D721Med (cell line): Measurements from ENCODE around the gene TMEM269.
A peak's percentile ranks its signal among the peaks of the same experiment; 100 is the strongest.

Experiments
- DNase-seq: peaks from one replicate; pipeline ENCODE4 v3.0.0; 2011; ENCODE audit warnings: low spot score; ENCODE audit not compliant: insufficient read length
- FAIRE-seq: peaks from 2 replicates; lab custom pipeline; 2011; peaks lifted over from hg19 to GRCh38; lab: Jason Lieb, UNC
- TF ChIP-seq, protein P1 (sequence below): IDR thresholded peaks from 2 replicates; pipeline ENCODE4 v1.5.1; 2012; ENCODE audit warnings: mild to moderate bottlenecking, control low read depth; ENCODE audit not compliant: insufficient read depth; ENCODE audit errors: missing control alignments

Gene TMEM269

DNA sequence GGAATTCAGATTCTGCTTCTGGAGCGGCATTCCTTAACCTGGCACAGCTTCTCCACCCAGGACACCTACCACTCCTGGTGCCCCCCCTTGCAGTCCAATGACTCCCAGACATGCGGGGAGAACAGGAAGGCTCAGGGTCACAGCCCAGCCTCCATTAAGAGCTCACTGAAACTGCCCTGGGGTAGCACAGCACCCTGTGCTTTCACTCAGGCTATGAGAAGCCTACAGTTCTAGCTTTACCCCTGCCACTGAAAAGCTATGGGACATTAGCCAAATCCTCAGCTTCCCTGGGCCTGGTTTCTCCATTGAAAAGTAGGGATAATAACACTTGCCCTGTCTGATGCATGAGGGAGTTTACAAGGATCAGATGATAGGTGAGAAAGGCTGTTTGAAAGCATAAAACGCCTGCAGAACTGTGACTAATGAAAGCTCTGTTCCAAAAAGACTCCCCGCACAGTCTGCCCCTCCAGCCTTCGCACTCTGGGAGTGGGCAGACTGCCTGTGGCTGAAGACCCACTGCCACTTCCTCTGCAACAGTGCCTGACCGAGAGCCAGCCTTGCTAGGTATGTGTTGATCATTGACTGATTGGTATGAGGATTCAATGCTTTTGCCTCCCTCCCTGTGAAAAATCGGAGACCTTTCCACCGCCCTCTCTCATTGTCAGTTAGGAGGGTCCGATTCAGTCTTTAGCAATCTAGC is 42.0 kb upstream of the TMEM269 start:
- DNase-seq, result no peak
- no peak for FAIRE-seq
- TF ChIP-seq, protein P1, sequence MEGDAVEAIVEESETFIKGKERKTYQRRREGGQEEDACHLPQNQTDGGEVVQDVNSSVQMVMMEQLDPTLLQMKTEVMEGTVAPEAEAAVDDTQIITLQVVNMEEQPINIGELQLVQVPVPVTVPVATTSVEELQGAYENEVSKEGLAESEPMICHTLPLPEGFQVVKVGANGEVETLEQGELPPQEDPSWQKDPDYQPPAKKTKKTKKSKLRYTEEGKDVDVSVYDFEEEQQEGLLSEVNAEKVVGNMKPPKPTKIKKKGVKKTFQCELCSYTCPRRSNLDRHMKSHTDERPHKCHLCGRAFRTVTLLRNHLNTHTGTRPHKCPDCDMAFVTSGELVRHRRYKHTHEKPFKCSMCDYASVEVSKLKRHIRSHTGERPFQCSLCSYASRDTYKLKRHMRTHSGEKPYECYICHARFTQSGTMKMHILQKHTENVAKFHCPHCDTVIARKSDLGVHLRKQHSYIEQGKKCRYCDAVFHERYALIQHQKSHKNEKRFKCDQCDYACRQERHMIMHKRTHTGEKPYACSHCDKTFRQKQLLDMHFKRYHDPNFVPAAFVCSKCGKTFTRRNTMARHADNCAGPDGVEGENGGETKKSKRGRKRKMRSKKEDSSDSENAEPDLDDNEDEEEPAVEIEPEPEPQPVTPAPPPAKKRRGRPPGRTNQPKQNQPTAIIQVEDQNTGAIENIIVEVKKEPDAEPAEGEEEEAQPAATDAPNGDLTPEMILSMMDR, result no peak

DNA sequence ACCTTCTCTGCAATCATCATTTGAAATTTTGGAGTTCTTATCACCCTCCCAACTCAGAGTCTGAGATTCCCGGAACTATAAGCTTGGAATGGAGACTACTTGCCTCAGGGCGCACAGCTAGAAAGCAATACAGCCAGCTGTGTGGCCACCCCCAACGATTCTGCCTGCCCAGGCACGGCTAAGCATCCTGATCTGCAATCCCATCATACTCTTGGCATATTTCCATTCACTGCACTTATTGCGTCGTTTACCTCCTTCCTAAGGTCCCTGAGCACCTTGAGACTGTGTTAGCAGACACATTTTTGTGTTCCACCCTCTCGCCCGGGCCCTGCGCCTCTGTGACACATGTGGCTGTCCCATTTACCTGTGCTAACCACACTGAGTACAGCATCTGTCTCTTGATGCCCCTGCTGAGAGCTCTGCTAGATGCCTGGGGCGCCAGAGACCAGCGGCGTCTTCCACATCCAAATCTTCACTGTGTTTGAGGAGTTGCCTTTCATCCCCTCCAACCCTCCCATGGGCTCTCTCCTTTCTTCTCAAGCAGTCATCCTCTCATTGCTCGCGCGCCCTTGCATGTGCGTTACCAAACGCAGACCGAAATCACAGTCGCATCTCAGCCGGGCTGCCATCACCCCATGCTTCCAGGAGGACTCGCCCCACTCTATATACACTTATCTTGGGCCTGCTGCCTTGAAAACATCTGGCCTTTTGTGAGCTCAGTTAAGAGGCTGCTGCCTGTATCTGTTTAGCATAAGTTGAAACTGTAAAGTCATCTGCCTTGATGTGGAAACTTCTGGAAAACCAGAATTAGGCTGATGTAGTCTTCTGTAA is 41.3 kb upstream of the TMEM269 start:
- TF ChIP-seq, protein P1, result no peak
- no peak for FAIRE-seq

DNA sequence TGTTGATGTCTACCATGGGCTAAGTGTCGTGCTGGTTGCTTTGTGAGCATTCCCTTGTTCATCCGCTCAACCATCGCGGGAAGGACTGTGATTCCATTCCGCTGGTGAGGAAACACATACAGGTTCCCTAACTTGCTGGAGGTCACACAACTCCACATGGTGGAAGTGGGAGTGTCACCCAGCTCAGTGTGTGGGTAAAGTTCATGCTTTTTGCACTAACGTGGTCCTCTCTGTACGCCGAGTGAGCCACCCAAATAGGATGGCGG is 40.7 kb upstream of the TMEM269 start:
- TF ChIP-seq, protein P1, result no peak
- no peak for FAIRE-seq
- DNase-seq, result no peak

More for the DNA sequence above, 41.3 kb upstream of the TMEM269 start:
- DNase-seq, result no peak

DNA sequence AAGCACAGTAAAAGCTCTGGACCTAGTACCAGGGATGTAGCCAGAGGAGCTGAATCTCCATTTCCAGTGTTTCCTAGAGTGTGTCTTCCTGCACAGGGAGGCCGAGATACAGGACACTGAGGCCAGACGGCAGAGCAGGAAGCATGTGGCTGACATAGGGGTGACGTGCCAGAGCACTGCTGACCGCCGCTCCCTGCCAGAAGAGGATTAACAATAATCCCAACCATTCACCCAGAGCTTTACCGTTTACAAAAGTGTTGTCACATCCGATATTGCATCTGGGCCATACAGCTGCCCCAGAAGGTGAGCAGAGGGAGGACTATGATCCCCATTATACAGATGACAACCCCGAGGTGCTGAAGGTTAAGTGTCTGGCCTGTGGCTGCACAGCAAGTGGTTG is 38.9 kb upstream of the TMEM269 start:
- TF ChIP-seq, protein P1, result no peak
- FAIRE-seq, result peak; percentile 6
- no peak for DNase-seq

DNA sequence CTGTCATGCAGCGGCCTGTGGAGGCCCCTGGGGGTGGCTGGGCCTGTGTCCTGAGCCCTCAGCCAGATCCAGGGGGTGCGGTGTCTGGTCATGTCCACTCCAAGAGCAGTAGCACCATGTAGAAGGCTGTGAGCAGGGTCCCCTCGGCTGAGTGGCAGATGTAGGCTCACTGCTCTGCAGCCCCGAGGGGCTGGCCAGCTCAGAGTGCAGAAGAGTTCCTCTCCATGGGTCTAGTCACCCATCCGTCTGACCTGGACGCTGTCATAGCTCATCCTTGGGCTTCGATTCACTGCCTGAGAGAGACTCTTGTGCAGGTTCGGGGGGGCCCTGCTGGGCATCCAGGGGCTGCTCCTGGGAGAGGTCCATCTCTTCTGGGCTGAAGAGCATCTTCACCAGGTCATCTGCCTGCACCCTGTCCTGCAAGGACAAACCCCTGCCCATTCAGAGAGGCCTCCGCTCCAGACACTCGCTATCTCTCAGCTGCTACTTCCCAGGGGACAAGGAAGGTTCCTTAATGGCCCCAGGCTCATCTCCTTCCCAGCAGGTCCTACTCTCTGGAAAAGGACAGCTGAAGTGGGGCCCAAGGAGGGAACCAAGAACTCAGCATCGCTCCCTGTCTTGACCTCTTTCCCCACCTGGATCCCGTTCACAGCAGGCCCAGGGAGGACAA is 38.2 kb upstream of the TMEM269 start:
- FAIRE-seq (no peak), DNase-seq (no peak)
- TF ChIP-seq, protein P1, result no peak

DNA sequence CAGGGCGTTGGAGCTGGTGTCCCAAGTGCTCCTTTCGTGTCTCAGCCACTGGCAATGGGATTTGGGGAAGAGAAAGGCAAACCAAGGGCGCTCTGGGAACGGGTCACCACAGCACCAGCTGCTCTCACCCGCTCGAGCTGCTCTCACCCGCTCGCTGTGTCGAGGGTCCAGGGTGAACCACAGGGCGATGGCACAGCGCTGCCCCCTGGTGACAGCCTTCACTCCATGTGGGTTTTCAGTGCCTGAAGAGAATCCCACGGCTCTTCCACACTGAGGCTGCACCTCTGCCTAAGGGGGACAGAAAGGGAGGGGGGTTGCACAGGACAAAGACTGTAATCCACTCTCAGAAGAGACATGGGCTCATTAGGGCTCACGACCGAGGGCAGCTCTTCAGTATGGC is 37.7 kb upstream of the TMEM269 start:
- FAIRE-seq, result no peak
- peak; percentile 68 for DNase-seq
- TF ChIP-seq, protein P1, result peak; percentile 83
